HG03565 (cell line): ENCODE measurements around the gene VRK3.
"Not testable (repeated sequence)": the region's sequence is repeated elsewhere in the genome, so short reads cannot be mapped to it uniquely, and the experiment has no call there.

Experiments used
- ATAC-seq: cut with Tn5 transposase; IDR thresholded peaks from one replicate; pipeline ENCODE4 v1.9.1; 2021; ENCODE audit warnings: mild to moderate bottlenecking, moderate library complexity; ENCODE audit not compliant: unreplicated experiment

VRK3 gene, protein sequence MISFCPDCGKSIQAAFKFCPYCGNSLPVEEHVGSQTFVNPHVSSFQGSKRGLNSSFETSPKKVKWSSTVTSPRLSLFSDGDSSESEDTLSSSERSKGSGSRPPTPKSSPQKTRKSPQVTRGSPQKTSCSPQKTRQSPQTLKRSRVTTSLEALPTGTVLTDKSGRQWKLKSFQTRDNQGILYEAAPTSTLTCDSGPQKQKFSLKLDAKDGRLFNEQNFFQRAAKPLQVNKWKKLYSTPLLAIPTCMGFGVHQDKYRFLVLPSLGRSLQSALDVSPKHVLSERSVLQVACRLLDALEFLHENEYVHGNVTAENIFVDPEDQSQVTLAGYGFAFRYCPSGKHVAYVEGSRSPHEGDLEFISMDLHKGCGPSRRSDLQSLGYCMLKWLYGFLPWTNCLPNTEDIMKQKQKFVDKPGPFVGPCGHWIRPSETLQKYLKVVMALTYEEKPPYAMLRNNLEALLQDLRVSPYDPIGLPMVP

DNA sequence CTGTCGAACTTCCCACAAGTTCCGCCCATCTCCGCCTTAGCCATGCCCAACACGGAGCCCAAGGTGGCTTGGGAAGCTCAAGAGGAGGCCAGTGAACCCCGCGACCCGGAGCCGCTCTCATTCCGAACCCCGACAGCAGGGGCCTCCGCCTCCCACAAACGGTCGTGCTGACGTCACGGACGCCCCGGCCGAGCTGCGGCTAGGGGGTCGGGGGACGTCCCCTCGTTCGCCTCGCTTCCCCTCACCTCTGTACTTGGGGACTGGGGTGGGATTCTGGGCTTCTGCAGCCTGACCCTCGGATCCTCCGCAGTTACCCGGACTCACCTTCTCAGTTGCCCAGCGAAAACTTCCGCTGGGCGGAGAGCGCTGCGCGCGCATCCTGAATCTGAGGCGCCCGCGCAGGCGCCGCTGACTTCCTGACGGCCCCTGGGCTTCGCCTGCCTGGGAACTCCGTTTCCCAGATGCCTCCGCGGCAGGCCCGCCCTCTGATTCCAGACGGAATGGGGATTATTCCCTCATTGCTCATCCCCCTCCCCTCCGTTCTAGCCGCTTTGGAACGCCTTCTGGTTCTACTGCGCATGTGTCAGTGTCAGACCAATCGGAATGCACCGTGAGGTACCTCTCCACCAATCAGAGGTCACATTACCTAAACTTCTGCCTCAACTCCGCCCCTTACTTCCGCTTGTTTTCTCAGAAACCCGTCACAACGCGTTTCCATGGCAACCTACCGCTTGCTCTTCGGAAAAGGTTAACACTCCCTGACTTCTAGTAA lies at the start of gene VRK3:
TSS of gene VRK3 (minus strand) at position 351 of the 772 bp plus-strand sequence. CDS start 9,210 bp downstream, outside the sequence.
- ATAC-seq, result peak; percentile 78

DNA sequence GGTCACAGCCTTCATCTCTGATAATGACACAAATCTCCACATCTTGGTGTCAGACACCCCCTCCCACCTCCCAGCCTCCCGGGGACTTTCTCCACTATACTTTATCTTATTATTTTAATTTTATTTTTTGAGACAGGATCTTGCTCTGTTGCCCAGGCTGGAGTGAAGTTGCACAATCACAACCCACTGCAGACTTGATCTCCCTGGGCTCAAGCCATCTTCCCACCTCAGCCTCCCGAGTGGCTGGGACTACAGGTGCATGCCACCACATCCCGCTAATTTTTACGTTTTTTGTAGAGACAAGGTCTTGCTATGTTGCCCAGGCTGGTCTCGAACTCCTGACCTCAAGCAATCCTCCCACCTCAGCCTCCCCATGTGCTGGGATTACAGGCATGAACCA lies 43.2 kb upstream of the VRK3 start:
- not testable (repeated sequence) for ATAC-seq

- ATAC-seq, result no peak
These were observed 42.4 kb upstream of the VRK3 start for GRCh38 chr19:50067575-50067974.

- no peak for ATAC-seq
These were observed 40.8 kb upstream of the VRK3 start for GRCh38 chr19:50065938-50066337.

GRCh38 chr19:50061650-50062049 lies 36.5 kb upstream of the VRK3 start:
- ATAC-seq, result no peak

GRCh38 chr19:50060107-50060506 lies 34.9 kb upstream of the VRK3 start:
- ATAC-seq, result no peak

- no peak for ATAC-seq
These were observed 33.9 kb upstream of the VRK3 start for GRCh38 chr19:50059045-50059444.

- no peak for ATAC-seq
These were observed 33.3 kb upstream of the VRK3 start for GRCh38 chr19:50058425-50058824.

DNA sequence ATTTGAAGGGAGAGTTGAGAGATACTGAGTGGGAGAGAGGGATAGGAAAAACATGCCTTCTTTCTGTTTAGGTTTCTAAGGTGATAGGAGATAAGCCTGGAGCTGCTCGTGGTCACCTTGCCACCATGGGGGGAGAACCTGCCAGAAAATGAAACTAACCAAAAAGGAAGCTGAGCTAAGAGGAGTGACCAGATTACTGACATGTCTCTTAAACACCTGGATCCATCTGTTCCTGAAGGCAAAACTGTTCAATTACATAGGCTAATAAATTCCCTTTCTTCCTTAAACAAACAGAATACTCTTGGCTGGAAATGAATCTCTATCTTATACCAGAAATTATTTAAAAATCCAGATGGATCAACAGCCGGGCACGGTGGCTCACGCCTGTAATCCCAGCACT lies 27.9 kb upstream of the VRK3 start:
- ATAC-seq, result no peak

DNA sequence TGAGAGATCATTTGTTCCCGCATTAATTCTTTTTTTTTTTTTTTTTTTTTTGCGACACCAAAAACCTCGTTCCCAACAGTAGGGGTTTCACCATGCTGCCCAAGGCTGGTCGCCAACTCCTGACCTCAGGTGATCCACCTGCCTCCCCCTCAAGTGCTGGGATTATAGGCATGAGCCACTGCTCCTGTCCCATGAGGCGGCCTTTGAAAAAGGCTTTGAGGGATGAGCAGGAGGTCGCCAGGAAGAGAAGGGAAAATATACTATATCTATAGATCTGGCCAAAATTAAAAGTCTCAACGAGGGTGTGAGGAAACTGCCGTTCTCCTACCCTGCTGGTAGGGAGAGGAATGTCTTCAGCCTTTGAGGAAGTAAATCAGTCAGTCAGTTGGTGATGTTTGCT lies 26.8 kb upstream of the VRK3 start:
- no peak for ATAC-seq

DNA sequence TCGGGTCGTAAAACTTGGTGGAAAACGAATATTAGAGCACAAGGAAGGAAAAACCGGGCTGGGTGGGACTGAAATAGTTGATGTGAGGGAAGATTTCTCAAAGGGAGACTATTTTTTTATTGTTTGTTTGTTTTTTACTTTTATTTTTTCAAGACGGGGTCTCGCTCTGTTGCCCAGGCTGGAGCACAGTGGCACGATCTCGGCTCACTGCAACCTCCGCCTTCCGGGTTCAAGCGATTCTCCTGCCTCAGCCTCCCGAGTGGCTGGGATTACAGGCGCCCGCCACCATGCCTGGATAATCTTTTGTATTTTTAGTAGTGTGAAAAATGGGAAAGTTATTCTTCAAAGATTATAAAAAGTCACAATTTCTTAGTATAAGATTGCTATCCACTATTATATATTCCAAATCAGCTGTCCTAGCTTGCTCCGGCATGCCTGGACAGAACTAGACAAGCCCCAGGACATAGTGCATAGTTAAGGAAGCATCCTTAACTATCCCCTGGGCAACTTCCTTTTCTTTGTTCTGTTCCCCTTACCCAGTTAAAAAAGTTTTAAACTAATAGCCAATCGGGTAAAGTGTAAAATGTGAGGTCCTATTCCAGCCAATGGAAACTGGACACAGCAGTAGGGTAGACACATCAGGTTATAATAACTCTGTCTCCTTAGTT lies 26.2 kb upstream of the VRK3 start:
- not testable (repeated sequence) for ATAC-seq

GRCh38 chr19:50050406-50051227 lies 25.4 kb upstream of the VRK3 start:
- ATAC-seq, result no peak

DNA sequence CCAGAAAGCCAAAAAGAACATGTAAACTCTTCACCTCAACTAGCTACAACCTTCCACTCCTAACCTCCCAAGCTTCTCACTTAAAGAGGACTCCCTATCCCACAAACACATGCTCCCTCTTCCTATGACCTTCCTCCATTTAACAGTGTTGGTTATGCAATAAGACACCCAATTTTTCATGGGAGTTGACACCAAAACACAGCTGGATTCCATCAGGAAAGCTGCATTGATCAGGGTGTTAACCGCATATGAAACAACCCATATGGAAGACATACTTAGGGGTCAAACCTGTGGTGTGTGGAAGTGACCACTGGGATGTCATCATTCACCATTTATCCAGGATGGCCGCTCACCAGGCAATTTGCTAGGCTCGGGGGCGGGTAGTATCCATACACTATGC lies 22.5 kb upstream of the VRK3 start:
- no peak for ATAC-seq

- ATAC-seq, result no peak
These were observed 21.7 kb upstream of the VRK3 start for GRCh38 chr19:50046649-50047503.

DNA sequence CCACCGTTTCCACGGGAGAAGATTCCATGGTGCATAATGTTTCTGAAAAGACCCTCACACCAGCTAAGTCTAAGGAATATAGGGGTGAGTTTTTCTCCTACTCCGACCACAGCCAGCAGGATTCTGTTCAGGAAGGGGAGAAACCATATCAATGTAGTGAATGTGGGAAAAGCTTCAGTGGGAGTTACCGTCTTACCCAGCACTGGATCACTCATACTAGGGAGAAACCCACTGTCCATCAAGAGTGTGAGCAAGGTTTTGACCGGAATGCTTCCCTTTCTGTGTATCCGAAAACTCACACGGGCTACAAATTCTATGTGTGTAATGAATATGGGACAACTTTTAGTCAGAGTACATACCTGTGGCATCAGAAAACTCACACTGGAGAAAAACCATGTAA lies 19.8 kb upstream of the VRK3 start:
- no peak for ATAC-seq

GRCh38 chr19:50043967-50044366 lies 18.8 kb upstream of the VRK3 start:
- no peak for ATAC-seq

GRCh38 chr19:50042363-50043024 lies 17.3 kb upstream of the VRK3 start:
- no peak for ATAC-seq

DNA sequence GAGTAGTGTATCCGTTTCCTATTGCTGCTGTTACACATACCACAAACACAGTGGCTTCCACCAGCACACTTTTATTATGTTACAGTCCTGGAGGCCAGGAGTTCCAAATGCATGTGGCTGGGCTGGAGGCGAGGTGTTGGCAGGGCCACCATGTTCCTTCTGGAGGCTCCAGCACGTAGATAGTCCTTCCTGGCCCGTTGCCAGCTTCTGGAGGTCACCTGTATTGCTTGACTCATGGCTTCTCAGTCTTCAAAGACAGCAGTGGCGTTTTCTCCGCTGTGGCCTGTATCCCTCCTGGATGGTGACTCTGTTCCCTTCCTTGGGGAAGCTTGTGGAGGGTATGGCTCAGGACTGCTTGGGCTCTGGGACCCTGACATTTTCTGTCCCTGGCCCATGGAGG lies 15.8 kb upstream of the VRK3 start:
- no peak for ATAC-seq

GRCh38 chr19:50039968-50040367 lies 14.8 kb upstream of the VRK3 start:
- ATAC-seq, result no peak
